ENCODE measurements around the gene MT1H.

The MT1H gene

DNA sequence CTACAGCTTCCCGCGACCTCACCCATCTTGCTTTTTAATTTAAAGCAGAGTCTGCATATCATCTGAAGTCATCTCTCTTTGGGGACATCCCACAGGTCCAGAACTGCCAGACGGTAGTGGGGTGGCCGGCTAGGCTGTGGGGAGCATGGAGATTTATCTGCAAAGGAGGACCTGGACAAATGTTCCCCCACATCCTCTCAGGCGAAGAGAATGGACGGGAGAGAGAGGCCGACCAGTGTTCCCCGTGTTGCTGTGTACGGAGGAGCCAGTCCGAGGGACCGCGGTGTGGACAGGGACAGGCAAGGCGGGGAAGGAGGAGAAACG is 37.8 kb upstream of the MT1H start:
- ChIA-PET CTCF (interaction anchor here (0.7 kb wide), 1 partner anchor 11 kb away, joined by 3 read pairs; no protein-coding TSS in a partner anchor), POLR2A (no interaction called here)
- no peak for DNase-seq (ENCODE audit: extremely low spot score)
- TF ChIP-seq, protein P1, sequence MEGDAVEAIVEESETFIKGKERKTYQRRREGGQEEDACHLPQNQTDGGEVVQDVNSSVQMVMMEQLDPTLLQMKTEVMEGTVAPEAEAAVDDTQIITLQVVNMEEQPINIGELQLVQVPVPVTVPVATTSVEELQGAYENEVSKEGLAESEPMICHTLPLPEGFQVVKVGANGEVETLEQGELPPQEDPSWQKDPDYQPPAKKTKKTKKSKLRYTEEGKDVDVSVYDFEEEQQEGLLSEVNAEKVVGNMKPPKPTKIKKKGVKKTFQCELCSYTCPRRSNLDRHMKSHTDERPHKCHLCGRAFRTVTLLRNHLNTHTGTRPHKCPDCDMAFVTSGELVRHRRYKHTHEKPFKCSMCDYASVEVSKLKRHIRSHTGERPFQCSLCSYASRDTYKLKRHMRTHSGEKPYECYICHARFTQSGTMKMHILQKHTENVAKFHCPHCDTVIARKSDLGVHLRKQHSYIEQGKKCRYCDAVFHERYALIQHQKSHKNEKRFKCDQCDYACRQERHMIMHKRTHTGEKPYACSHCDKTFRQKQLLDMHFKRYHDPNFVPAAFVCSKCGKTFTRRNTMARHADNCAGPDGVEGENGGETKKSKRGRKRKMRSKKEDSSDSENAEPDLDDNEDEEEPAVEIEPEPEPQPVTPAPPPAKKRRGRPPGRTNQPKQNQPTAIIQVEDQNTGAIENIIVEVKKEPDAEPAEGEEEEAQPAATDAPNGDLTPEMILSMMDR (IDR thresholded peaks at IDR 0.05; ENCODE audit: control extremely low read depth, extremely low read depth, low read depth, missing control alignments) = no peak

DNA sequence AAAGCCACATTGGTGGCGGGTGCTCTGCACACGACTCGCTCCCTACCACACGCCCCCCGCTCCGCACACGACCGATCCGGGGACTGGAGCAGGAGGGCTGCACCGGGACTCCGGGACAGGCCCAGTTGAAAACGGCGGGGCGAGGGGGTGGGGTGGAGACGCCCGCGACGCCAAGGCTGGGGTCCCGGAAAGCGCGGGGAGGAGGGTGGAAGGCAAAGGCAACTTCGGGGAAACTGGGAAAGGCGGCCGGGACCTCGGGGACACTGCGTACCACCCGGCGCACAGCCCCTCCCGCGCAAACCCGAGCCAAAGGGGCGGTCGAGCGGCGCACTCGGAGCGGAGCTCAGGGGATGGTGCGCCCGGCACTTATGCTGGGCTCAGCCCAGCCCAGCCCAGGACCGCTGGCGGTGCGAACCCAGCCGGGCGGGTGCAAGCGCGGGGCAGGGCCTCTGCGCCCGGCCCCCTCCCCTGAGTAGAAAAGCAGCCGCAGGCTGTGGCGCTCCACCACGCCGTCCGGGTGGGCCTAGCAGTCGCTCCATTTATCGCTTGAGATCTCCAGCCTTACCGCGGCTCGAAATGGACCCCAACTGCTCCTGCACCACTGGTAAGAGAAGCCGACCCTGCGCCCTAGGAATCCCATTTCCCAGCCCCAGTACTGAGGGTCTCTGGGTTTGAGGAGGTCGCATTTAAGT is 37.3 kb upstream of the MT1H start, which contains the start of gene MT1M:
Gene MT1M, plus strand, starts transcription at position 504 of the 692 bp plus-strand sequence. Its CDS starts 73 bp downstream, at position 577.
- POLR2A ChIA-PET = no interaction called here
- DNase-seq (ENCODE audit: extremely low spot score) = no peak
- TF ChIP-seq, protein P1 (IDR thresholded peaks at IDR 0.05; ENCODE audit: control extremely low read depth, extremely low read depth, low read depth, missing control alignments) = no peak
- CTCF ChIA-PET = no interaction called here

DNA sequence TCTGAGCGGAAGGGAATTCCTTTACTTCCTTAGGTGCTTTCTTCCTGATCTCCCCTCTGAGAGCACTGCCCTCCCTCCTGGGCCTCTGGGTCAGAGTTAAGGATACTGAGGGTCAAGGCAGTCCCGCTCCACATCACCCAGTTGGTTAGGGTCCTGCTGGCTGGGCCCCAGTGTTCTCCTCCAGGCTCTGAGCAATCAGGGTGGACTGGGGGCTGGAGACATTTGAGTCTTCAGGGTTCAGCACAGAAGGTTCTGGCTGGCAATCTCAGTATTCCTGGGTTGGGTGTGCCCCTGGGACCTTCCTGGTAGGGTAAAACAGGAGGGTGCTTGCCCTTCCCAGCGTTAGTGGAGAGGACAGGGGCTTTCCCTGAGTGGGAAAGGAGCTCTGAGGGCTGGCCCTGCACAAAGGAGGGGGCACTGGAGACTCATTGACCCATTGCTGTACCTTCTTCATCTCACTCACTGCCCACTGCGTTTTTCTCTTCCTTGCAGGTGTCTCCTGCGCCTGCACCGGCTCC is 36.7 kb upstream of the MT1H start:
- ChIA-PET POLR2A (no interaction called here), CTCF (no interaction called here)
- TF ChIP-seq, protein P1 (IDR thresholded peaks at IDR 0.05; ENCODE audit: control extremely low read depth, extremely low read depth, low read depth, missing control alignments) = no peak
- DNase-seq (ENCODE audit: extremely low spot score) = no peak

DNA sequence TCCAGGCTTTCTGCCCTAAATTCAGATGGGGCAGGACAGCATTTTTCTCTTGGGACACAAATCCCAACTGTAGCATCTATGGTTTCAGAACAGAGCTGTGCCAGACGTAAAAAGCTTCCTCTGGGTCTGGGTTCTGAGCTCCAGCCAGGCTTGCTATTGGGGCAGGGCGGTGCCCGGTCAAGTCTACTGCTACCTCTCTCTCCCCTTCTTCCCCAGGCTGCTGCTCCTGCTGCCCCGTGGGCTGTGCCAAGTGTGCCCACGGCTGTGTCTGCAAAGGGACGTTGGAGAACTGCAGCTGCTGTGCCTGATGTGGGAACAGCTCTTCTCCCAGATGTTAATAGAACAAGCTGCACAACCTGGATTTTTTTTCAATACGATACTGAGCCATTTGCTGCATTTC is 36.1 kb upstream of the MT1H start:
- ChIA-PET CTCF (no interaction called here), POLR2A (no interaction called here)
- TF ChIP-seq, protein P1 (IDR thresholded peaks at IDR 0.05; ENCODE audit: control extremely low read depth, extremely low read depth, low read depth, missing control alignments) = no peak
- DNase-seq (ENCODE audit: extremely low spot score) = no peak

DNA sequence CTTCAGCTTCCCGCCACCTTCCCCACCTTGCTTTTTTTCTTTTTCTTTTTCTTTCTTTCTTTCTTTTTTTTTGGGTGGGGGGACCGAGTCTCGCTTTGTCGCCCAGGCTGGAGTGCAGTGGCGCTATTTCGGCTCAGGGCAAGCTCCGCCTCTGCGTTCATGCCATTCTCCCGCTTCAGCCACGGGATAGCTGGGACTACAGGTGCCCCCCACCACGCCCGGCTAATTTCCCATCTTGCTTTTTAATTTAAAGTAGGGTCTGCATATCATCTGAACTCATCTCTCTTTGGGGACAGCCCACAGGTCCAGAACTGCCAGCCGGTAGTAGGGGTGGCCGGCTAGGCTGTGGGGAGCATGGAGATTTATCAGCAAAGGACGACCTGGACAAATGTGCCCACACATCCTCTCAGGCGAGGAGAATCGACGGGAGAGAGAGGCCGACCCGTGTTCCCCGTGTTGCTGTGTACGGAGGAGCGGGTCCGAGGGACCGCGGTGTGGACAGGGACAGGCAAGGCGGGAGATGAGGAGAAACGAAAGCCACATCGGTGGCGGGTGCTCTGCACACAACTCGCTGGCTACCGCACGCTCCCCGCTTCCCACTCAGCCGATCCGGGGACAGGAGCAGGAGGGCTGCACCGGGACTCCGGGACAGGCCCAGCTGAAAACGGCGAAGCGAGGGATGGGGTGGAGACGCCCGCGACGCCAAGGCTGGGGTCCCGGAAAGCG is 34.7 kb upstream of the MT1H start:
- CTCF ChIA-PET = no interaction called here
- TF ChIP-seq, protein P1 (IDR thresholded peaks at IDR 0.05; ENCODE audit: control extremely low read depth, extremely low read depth, low read depth, missing control alignments) = no peak
- no peak for DNase-seq (ENCODE audit: extremely low spot score)
- POLR2A ChIA-PET = no interaction called here

DNA sequence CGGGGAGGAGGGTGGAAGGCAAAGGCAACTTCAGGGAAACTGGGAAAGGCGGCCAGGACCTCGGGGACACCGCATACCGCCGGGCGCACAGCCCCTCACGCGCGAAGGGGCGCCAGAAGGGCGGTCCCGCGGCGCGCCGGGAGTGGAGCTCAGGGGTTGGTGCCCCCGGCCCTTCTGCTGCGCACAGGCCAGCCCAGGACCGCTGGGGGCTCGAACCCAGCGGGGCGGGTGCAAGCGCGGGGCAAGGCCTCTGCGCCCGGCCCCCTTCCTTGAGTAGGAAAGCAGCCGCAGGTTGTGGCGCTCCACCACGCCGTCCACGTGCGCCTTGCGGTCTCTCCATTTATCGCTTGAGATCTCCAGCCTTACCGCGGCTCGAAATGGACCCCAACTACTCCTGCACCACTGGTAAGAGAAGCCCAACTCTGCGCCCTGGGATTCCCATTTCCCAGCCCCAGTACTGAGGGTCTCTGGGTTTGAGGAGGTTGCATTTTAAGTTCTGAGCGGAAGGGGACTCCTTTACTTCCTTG is 34.1 kb upstream of the MT1H start:
- TF ChIP-seq, protein P1 (IDR thresholded peaks at IDR 0.05; ENCODE audit: control extremely low read depth, extremely low read depth, low read depth, missing control alignments) = no peak
- POLR2A ChIA-PET = no interaction called here
- CTCF ChIA-PET = no interaction called here
- no peak for DNase-seq (ENCODE audit: extremely low spot score)

All from GM10248 (cell line).